T-cell (primary cell): Measurements from ENCODE around the gene SLC6A8. TPM values are rescaled to one million over a fixed set of nuclear protein-coding genes. Genes with fewer than 3 reads are reported as not detected.
"Not testable (repeated sequence)": the region's sequence is repeated elsewhere in the genome, so short reads cannot be mapped to it uniquely, and the experiment has no call there.

Experiments used
- ATAC-seq, 4 experiments: fragments of 200-7000 bp in 3 of 4; fragments of 150-1000 bp in 1 of 4; cut with Tn5 transposase; replicated peaks in 1 of 4; 1 replicate in 3 of 4; 2 replicates in 1 of 4; pipeline ENCODE4 v1.10.0; 2021; ENCODE audit warnings: moderate library complexity in 3 of 4, mild to moderate bottlenecking in 2 of 4, moderate number of reproducible peaks in 1 of 4
- CTCF ChIA-PET, 2 donors: fragments of 300-600 bp; sonication (Branson Sonifier 250); formaldehyde crosslinking; loops; one replicate each; lab custom pipeline; 2022; ENCODE audit warnings: antibody characterized with exemption in 2 of 2; lab: Charles Lee
- POLR2A ChIA-PET, 2 donors: fragments of 300-600 bp; sonication (Branson Sonifier 250); formaldehyde crosslinking; loops; one replicate each; lab custom pipeline; 2022; ENCODE audit warnings: antibody characterized with exemption in 2 of 2; lab: Charles Lee
- DNase-seq, 35 experiments: peaks; one replicate each; pipeline versions ENCODE4 v3.0.0 to v3.0.0-alpha.2; 2013 to 2023
- H3K27ac ChIP-seq: one replicate; pipeline ENCODE4 v1.5.1; 2013; ENCODE audit warnings: low read length
- H3K27me3 ChIP-seq, 2 experiments: replicated peaks in 1 of 2; 1 replicate in 1 of 2; 2 replicates in 1 of 2; pipeline versions ENCODE4 v1.6.1 to v1.7.0; 2013; ENCODE audit warnings: low read length in 1 of 2, mixed read lengths in 1 of 2; ENCODE audit not compliant: control insufficient read depth in 2 of 2, insufficient read depth in 2 of 2; ENCODE audit errors: extremely low read depth in 1 of 2
- H3K36me3 ChIP-seq, 2 donors: 1 replicate in 1 of 2; 2 replicates in 1 of 2; pipeline versions ENCODE4 v1.6.1 to v1.7.0; 2013; ENCODE audit warnings: low read length in 1 of 2; ENCODE audit not compliant: control insufficient read depth in 2 of 2, insufficient read depth in 1 of 2; ENCODE audit errors: extremely low read depth in 1 of 2
- H3K4me1 ChIP-seq, 2 experiments: 1 replicate in 1 of 2; 2 replicates in 1 of 2; pipeline versions ENCODE4 v1.6.1 to v1.7.0; 2013; ENCODE audit warnings: low read length in 2 of 2, mixed read lengths in 1 of 2; ENCODE audit not compliant: insufficient read depth in 2 of 2, control insufficient read depth in 1 of 2; ENCODE audit errors: extremely low read depth in 1 of 2
- H3K4me3 ChIP-seq, 2 donors: 1 replicate in 1 of 2; 2 replicates in 1 of 2; pipeline versions ENCODE4 v1.5.1 to v1.7.0; 2013; ENCODE audit warnings: mild to moderate bottlenecking in 2 of 2, low read length in 1 of 2, moderate library complexity in 1 of 2; ENCODE audit not compliant: control insufficient read depth in 1 of 2; ENCODE audit errors: extremely low read depth in 1 of 2
- H3K9me3 ChIP-seq: 2 replicates; pipeline ENCODE4 v1.7.0; 2013
- H3K27ac Mint-ChIP-seq, 2 donors: one replicate each; pipeline ENCODE4 v1.8.0; 2020 to 2021; ENCODE audit warnings: mild to moderate bottlenecking in 2 of 2, mixed read lengths in 2 of 2
- H3K27me3 Mint-ChIP-seq, 2 donors: one replicate each; pipeline ENCODE4 v1.8.0; 2021 to 2022; ENCODE audit warnings: mixed read lengths in 2 of 2
- H3K36me3 Mint-ChIP-seq: one replicate; pipeline ENCODE4 v1.8.0; 2021; ENCODE audit warnings: mixed read lengths
- H3K4me1 Mint-ChIP-seq, 3 donors: one replicate each; pipeline ENCODE4 v1.8.0; 2020 to 2022; ENCODE audit warnings: mixed read lengths in 3 of 3, mild to moderate bottlenecking in 1 of 3
- H3K4me3 Mint-ChIP-seq, 3 donors: one replicate each; pipeline ENCODE4 v1.8.0; 2020 to 2022; ENCODE audit warnings: mild to moderate bottlenecking in 3 of 3, mixed read lengths in 3 of 3, moderate library complexity in 3 of 3
- H3K9me3 Mint-ChIP-seq, 3 donors: one replicate each; pipeline ENCODE4 v1.8.0; 2020 to 2022; ENCODE audit warnings: mixed read lengths in 3 of 3
- WGBS: methylation state at CpG from one replicate; pipeline ENCODE4 v1.1.5; 2013; ENCODE audit warnings: missing lambda C conversion rate; ENCODE audit not compliant: insufficient coverage; 5-methylcytosine and 5-hydroxymethylcytosine counted together
- total RNA-seq, 35 experiments: library from RNA in 6 of 35; stranded (reverse) in 6 of 35; fragments of 120-200 nt in 1 of 35; gene quantifications; one replicate each; pipeline versions ENCODE4 v1.2.1 to v1.2.4 and lab custom pipeline; 2013 to 2026

The SLC6A8 gene
- total RNA-seq, 5 donors from 2014 or later (not counting 1 experiment from before 2014, with no cell fraction given) = 0.89 to 2.3 (median 1.9) TPM

DNA sequence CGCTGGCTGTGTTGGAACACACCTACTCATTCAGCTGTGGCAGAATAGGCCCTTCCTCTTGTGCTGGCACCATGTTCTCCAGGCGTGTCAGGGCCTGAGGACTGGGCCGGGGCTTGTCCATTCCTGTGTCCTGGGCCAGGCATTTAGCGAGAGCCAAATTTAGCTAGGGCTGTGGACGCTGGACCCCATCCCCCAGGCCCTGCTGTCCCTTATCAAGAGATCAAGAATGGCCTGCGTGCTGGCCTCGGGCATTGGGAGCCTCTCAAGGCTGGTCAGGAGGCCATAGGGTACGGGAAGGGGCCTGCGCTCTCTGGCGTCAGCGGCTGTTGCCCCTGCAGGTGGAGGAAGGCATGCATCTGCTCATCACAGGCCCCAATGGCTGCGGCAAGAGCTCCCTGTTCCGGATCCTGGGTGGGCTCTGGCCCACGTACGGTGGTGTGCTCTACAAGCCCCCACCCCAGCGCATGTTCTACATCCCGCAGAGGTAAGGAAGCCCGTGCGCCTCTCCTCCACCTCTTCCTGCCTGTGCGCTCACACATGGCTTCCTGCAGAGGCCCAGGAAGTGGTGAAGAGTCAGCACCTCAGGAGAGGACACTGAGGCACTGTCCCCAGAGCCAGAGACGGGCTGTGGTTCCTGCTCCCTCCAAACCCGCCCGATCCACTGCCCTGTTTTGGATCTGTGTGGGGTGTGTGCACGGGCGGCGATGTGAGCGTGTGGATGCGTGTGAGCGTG is 52.2 kb downstream of the SLC6A8 start:
- no peaks in the 10 kb centered on the region for H3K9me3 Mint-ChIP-seq
- peak in 13 of 35 experiments; percentile 4 to 48 (median 20) for DNase-seq
- Histone ChIP-seq H3K36me3 (peaks cover 2 to 6% of the 10 kb centered on the region in 2 donors), H3K27ac (peak overlapping the region; percentile 23), H3K4me3 (peak overlapping the region; percentile 12 to 19), H3K27me3 (peaks cover 0 to 10% of the 10 kb centered on the region in 2 experiments), H3K9me3 (no peaks in the 10 kb centered on the region), H3K4me1 (peaks cover 2 to 44% of the 10 kb centered on the region in 2 experiments)
- 27% methylated on average over 5 of the region's 29 CpGs for WGBS
- peak overlapping the region; percentile 80 to 90 for H3K27ac Mint-ChIP-seq
- POLR2A ChIA-PET = no interaction called here
- peak; percentile 89 to 94 (median 91) for ATAC-seq
- peaks cover 10% of the 10 kb centered on the region for H3K36me3 Mint-ChIP-seq
- peaks cover 1 to 4% of the 10 kb centered on the region in 2 donors for H3K27me3 Mint-ChIP-seq
- CTCF ChIA-PET = no interaction called here
- H3K4me3 Mint-ChIP-seq = peak overlapping the region; percentile 9 to 74 (median 14)
- peaks cover 18 to 34% (median 26%) of the 10 kb centered on the region in 3 donors for H3K4me1 Mint-ChIP-seq

DNA sequence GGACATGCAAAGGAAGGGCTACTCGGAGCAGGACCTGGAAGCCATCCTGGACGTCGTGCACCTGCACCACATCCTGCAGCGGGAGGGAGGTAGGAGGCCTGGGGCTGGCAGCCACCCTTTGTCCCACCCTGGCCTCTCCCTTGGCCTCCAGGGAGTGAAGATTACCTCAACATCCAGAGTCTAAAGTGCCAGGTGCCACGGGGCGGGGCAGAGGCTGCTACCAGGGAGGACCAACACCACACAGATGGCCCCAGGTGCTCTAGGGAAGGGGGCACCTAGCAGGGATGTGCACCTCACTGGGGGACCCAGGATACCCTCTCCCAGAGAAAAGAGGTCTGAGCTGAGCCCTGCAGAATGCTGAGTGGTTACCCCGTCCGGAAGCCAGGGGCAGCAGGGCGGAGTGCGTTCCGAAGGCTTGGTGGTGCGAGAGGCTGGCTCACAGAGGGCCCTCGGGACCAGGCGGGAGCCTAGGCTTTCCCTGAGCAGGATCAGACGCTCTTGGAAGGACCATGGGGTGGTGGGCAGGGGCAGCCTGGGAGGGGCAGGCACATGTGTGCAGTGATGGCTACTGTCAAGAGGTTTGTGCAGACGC is 53.0 kb downstream of the SLC6A8 start:
- peaks cover 1 to 5% of the 10 kb centered on the region in 2 donors for H3K27me3 Mint-ChIP-seq
- ATAC-seq (no peak), DNase-seq (no peak)
- Histone ChIP-seq H3K27me3 (peaks cover 0 to 10% of the 10 kb centered on the region in 2 experiments), H3K4me3 (peak overlapping the region; percentile 12 to 30), H3K9me3 (no peaks in the 10 kb centered on the region), H3K36me3 (peaks cover 2 to 6% of the 10 kb centered on the region in 2 donors), H3K4me1 (peaks cover 2 to 39% of the 10 kb centered on the region in 2 experiments), H3K27ac (no peak overlapping the region)
- peaks cover 3% of the 10 kb centered on the region for H3K36me3 Mint-ChIP-seq
- no peaks in the 10 kb centered on the region for H3K9me3 Mint-ChIP-seq
- POLR2A ChIA-PET = no interaction called here
- H3K4me1 Mint-ChIP-seq = peaks cover 18 to 27% (median 20%) of the 10 kb centered on the region in 3 donors
- WGBS = 96% methylated on average over 8 of the region's 16 CpGs
- H3K27ac Mint-ChIP-seq = peak overlapping the region; percentile 80 to 90
- CTCF ChIA-PET = no interaction called here
- H3K4me3 Mint-ChIP-seq = peak overlapping the region in 2 of 3 donors; percentile 14 to 74

DNA sequence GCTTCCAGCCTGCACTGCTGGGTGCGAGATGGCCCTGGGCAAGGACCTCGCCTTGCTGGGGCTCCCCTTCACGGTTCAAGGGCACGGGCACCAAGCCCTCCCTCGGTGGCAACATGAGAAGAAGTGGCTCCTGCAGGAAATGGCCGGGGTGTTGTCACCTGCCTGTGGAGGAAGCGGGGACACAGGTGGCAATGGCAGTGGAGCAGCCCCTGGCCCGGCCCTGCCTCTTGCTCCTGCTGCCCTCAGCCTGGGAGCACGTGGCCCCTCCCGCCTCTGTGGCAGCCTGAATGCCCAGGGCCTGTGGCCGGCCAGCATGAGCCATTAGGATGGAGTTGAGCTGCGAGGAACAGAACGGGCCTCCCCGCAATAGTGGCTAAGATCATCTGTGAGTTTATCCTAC is 53.7 kb downstream of the SLC6A8 start:
- ChIA-PET CTCF (no interaction called here), POLR2A (no interaction called here)
- no peaks in the 10 kb centered on the region for H3K9me3 ChIP-seq
- peaks cover 4 to 8% of the 10 kb centered on the region in 2 donors for H3K27me3 Mint-ChIP-seq
- H3K9me3 Mint-ChIP-seq = no peaks in the 10 kb centered on the region
- peaks cover 18 to 26% (median 20%) of the 10 kb centered on the region in 3 donors for H3K4me1 Mint-ChIP-seq
- peak overlapping the region in 1 of 2 donors; percentile 10 for H3K4me3 ChIP-seq
- peaks cover 0 to 10% of the 10 kb centered on the region in 2 experiments for H3K27me3 ChIP-seq
- ATAC-seq (no peak), DNase-seq (no peak)
- no peak overlapping the region for H3K27ac ChIP-seq
- peak overlapping the region in 1 of 2 donors; percentile 61 for H3K27ac Mint-ChIP-seq
- H3K4me1 ChIP-seq = peaks cover 2 to 39% of the 10 kb centered on the region in 2 experiments
- peaks cover 3% of the 10 kb centered on the region for H3K36me3 Mint-ChIP-seq
- H3K4me3 Mint-ChIP-seq = peak overlapping the region in 1 of 3 donors; percentile 74
- peaks cover 0 to 4% of the 10 kb centered on the region in 2 donors for H3K36me3 ChIP-seq
- WGBS = 59% methylated on average over 4 of the region's 14 CpGs

DNA sequence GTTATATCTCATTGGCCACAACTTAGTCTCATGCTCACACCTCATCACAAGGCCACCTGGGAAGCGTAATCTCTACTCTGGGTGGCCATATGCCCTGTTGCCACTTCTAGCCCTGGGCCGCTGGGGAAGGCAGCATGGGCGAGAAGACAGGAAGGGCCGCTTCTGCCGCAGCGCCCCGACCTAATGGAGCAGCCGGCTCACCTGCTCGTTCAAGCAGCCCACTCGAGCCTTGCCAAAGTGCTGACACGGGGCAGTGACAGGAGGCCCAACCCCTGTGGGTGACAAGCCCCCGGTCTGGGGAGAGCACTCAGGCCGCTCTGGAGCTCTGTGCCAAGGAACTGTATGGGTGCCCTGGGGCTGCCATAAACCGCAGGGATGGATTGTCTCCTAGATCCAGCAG is 54.4 kb downstream of the SLC6A8 start:
- POLR2A ChIA-PET, H3K27me3 ChIP-seq, H3K4me3 ChIP-seq, ATAC-seq, H3K27ac Mint-ChIP-seq, H3K9me3 ChIP-seq, H3K27ac ChIP-seq, DNase-seq, H3K36me3 ChIP-seq, H3K27me3 Mint-ChIP-seq, H3K4me3 Mint-ChIP-seq, H3K36me3 Mint-ChIP-seq, H3K9me3 Mint-ChIP-seq, CTCF ChIA-PET: not testable (repeated sequence)
- peaks cover 2 to 39% of the 10 kb centered on the region in 2 experiments for H3K4me1 ChIP-seq
- H3K4me1 Mint-ChIP-seq = peaks cover 18 to 26% (median 20%) of the 10 kb centered on the region in 3 donors
- WGBS = 96% methylated on average over 8 of the region's 14 CpGs

DNA sequence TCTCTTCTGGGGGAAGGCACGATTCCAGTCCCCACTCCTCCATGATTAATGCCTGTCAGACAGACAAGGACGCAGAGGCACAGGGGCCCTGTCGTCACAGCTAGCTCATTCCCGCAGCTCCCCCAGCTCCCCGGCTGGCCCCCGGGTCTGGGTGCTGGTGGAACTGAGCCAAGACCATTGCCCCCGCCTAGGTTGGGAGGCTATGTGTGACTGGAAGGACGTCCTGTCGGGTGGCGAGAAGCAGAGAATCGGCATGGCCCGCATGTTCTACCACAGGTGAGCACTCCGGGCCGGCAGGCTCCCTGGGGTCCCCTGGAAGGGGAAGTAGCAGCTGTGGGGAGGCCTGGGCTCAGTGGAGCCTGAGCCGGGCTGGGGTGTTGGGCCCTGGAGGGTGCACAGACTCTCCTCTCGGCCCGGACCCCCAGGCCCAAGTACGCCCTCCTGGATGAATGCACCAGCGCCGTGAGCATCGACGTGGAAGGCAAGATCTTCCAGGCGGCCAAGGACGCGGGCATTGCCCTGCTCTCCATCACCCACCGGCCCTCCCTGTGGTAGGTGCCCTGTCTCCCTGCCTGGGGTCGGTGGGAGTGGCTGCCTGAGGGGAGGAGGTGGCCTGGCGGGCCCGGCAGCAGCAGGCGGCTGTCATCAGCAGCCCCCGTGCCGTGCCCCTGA is 55.2 kb downstream of the SLC6A8 start:
- H3K36me3 ChIP-seq, CTCF ChIA-PET, ATAC-seq, H3K9me3 ChIP-seq, H3K4me3 Mint-ChIP-seq, H3K27ac ChIP-seq, H3K27ac Mint-ChIP-seq, H3K9me3 Mint-ChIP-seq, H3K4me3 ChIP-seq, H3K36me3 Mint-ChIP-seq, POLR2A ChIA-PET, DNase-seq, H3K27me3 ChIP-seq: not testable (repeated sequence)
- peaks cover 4 to 12% of the 10 kb centered on the region in 2 donors for H3K27me3 Mint-ChIP-seq
- H3K4me1 ChIP-seq = peaks cover 2 to 39% of the 10 kb centered on the region in 2 experiments
- 90% methylated on average over 6 of the region's 32 CpGs for WGBS
- peaks cover 18 to 26% (median 20%) of the 10 kb centered on the region in 3 donors for H3K4me1 Mint-ChIP-seq

DNA sequence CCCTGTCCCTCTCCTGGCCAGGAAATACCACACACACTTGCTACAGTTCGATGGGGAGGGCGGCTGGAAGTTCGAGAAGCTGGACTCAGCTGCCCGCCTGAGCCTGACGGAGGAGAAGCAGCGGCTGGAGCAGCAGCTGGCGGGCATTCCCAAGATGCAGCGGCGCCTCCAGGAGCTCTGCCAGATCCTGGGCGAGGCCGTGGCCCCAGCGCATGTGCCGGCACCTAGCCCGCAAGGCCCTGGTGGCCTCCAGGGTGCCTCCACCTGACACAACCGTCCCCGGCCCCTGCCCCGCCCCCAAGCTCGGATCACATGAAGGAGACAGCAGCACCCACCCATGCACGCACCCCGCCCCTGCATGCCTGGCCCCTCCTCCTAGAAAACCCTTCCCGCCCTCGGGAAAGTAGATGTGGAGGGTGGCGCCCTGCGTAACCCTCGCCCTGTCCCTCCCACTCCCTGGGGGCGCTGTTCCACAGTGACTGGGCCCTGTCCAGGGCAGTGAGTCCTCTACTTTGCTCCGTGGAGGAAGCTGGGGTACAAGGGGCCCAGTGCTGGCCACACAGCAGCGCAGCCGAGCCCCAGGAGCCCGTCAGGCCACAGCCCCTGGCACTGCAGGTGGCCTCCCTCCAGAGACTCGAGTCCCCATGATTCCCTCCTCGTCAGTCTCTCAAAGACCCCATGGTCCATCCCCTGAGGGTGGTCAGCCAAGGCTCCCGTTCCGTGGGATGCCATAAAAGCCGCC is 55.9 kb downstream of the SLC6A8 start:
- H3K9me3 Mint-ChIP-seq, CTCF ChIA-PET, H3K27me3 ChIP-seq, DNase-seq, H3K27ac Mint-ChIP-seq, POLR2A ChIA-PET, ATAC-seq, H3K36me3 ChIP-seq, H3K27ac ChIP-seq, H3K4me3 ChIP-seq, H3K9me3 ChIP-seq, H3K36me3 Mint-ChIP-seq, H3K4me3 Mint-ChIP-seq: not testable (repeated sequence)
- H3K4me1 ChIP-seq = peaks cover 2 to 39% of the 10 kb centered on the region in 2 experiments
- H3K4me1 Mint-ChIP-seq = peaks cover 18 to 26% (median 20%) of the 10 kb centered on the region in 3 donors
- peaks cover 4 to 12% of the 10 kb centered on the region in 2 donors for H3K27me3 Mint-ChIP-seq
- WGBS = no CpG with 5 or more reads among the region's 35 CpGs
